Measurements from ENCODE around the gene ROM1. TPM values are rescaled to one million over a fixed set of nuclear protein-coding genes. Genes with fewer than 3 reads are reported as not detected.

The ROM1 gene
- 3.5 to 4.7 TPM (median 4.4 TPM) in 5 replicates for total RNA-seq (2022; extraction: Qiagen RNA extraction)

GRCh38 chr11:62612366-62613290 is at the start of gene ROM1, which contains the start of gene EML3:
ROM1 (plus strand) TSS chr11:62613257; CDS start chr11:62613282, 25 bp downstream.
EML3 (minus strand) TSS chr11:62612775; CDS start chr11:62612457, 318 bp downstream.

GRCh38 chr11:62573592-62574362 is 39.3 kb upstream of the ROM1 start, which contains the start of gene EEF1G:
EEF1G (minus strand) TSS chr11:62573891; CDS start chr11:62573842, 49 bp downstream.

DNA sequence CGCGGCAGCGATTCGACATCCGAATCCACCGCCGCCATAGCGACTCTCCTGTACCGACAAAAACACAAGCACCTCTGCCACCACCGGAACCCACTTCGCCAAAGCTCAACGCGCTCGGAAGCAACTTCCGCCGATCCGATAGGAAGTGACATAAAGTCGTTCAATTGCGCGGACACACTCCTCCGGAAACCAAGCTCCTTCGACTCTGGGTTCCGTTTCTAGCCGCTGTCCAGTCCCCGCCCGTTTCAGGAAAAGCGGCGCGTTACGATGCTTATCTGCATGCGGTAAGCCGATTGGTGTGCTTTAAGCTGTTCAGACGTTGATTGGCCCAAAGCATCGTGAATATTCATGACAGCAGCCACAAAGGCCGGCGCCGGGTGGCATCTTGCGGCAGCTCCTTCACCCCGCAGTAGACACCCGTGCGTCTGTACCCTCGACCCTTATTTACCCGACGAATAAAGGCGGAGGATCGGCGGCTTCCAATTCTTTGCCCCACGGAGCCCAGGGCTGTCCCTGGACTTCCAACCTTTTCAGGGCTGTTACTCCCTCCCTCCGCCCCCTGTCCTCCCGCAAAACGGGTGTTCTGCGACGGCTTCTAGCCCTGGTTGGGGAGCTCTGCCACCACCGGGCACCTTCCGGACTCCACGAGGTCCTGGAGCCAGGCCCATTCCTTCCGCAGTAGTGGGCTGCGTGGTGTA is 21.5 kb upstream of the ROM1 start, which contains the start of gene TUT1:
TUT1 (minus strand) TSS at position 76 of the 698 bp plus-strand sequence; CDS start at position 38, 38 bp downstream.

GRCh38 chr11:62601372-62602140 is 11.5 kb upstream of the ROM1 start, which contains the start of gene MTA2:
MTA2 (minus strand) TSS chr11:62601865; CDS start chr11:62601450, 415 bp downstream.

GRCh38 chr11:62621567-62622470 is 8.8 kb downstream of the ROM1 start, which contains the start of gene B3GAT3:
B3GAT3 (minus strand) TSS chr11:62621986; CDS start chr11:62621947, 39 bp downstream.

DNA sequence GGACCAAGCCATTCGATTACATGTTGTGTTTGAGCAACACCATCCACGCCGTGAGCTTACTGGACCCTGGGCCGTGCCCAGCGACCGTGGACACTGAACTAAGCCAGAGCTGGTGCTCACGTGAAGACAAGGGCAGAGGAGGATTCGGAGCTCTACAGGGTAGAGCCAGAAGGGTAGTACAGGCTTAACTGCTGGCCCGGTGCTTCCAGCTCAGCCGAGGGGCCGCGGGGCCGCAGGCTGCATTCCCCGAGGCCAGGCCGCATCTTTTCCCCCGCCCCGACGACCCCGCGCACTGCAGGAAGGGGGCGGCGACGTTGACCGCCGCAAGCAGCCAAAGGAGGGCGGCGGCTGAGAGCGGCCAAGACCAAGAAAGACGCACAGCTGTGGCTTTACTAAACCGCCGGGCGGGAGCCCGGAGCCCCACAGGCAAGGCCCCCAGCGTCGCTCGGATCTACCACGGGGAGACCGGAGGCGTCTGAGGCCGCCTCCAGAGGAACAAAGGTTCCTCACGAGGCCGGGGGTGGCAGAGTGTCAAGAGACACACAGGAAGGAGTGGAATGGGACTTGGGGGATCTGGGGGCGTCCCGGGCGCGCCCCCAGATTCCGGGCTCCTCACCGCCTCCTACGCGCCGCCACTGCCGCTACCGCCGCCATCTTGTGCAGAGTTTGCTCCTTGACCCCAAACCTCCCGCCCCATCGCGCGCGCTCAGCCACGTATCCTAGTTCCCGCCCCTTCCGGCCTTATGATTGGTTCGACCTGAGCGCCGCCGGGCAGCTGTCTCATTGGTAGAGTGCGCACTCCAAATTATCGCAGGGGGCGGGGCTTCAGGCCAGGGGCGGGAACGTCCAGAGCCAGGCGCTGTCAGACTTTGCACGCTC is 33.1 kb downstream of the ROM1 start, which contains the start of gene GANAB:
GANAB (minus strand) TSS at position 668 of the 879 bp plus-strand sequence; CDS start at position 654, 14 bp downstream.

Other genes with a start within 250 kb of the ROM1 start
- gene SCGB1A1, start 194.2 kb upstream of the ROM1 start, total RNA-seq (2022; extraction: Qiagen RNA extraction) = not detected in 5 replicates
- 308 to 468 TPM (median 395 TPM) in 5 replicates for gene AHNAK, start 66.5 kb upstream of the ROM1 start, total RNA-seq (2022; extraction: Qiagen RNA extraction)
- gene EEF1G, start 39.4 kb upstream of the ROM1 start, total RNA-seq (2022; extraction: Qiagen RNA extraction) = 1,875 to 2,021 TPM (median 1,992 TPM) in 5 replicates
- 15.8 to 17.4 TPM (median 16.7 TPM) in 5 replicates for gene TUT1, start 21.7 kb upstream of the ROM1 start, total RNA-seq (2022; extraction: Qiagen RNA extraction)
- gene MTA2, start 11.4 kb upstream of the ROM1 start, total RNA-seq (2022; extraction: Qiagen RNA extraction) = 84.4 to 102 TPM (median 85.9 TPM) in 5 replicates
- gene EML3, start 482 bp upstream of the ROM1 start, total RNA-seq (2022; extraction: Qiagen RNA extraction) = 19.0 to 23.2 TPM (median 21.8 TPM) in 5 replicates
- gene B3GAT3, start 8.7 kb downstream of the ROM1 start, total RNA-seq (2022; extraction: Qiagen RNA extraction) = 45.9 to 56.9 TPM (median 52.4 TPM) in 5 replicates
- 243 to 305 TPM (median 258 TPM) in 5 replicates for gene GANAB, start 33.4 kb downstream of the ROM1 start, total RNA-seq (2022; extraction: Qiagen RNA extraction)
- 20.6 to 22.8 TPM (median 21.6 TPM) in 5 replicates for gene INTS5, start 40.0 kb downstream of the ROM1 start, total RNA-seq (2022; extraction: Qiagen RNA extraction)
- 115 to 147 TPM (median 128 TPM) in 5 replicates for gene C11orf98, start 52.0 kb downstream of the ROM1 start, total RNA-seq (2022; extraction: Qiagen RNA extraction)
- 8.2 to 15.6 TPM (median 12.8 TPM) in 5 replicates for gene CSKMT, start 52.1 kb downstream of the ROM1 start, total RNA-seq (2022; extraction: Qiagen RNA extraction)
- 22.5 to 36.2 TPM (median 32.9 TPM) in 5 replicates for gene UQCC3, start 58.4 kb downstream of the ROM1 start, total RNA-seq (2022; extraction: Qiagen RNA extraction)
- 3.9 to 5.5 TPM (median 5.2 TPM) in 5 replicates for gene LBHD1, start 59.0 kb downstream of the ROM1 start, total RNA-seq (2022; extraction: Qiagen RNA extraction)
- gene UBXN1, start 65.8 kb downstream of the ROM1 start, total RNA-seq (2022; extraction: Qiagen RNA extraction) = 106 to 120 TPM (median 114 TPM) in 5 replicates
- gene LRRN4CL, start 76.3 kb downstream of the ROM1 start, total RNA-seq (2022; extraction: Qiagen RNA extraction) = 0.07 to 0.13 TPM (median 0.11 TPM) in 4 of 5 replicates, not detected in the other
- gene BSCL2, start 94.2 kb downstream of the ROM1 start, total RNA-seq (2022; extraction: Qiagen RNA extraction) = 63.8 to 87.2 TPM (median 72.5 TPM) in 5 replicates
- gene GNG3, start 94.4 kb downstream of the ROM1 start, total RNA-seq (2022; extraction: Qiagen RNA extraction) = not detected in 5 replicates
- 38.5 to 50.6 TPM (median 40.7 TPM) in 5 replicates for gene HNRNPUL2, start 114.2 kb downstream of the ROM1 start, total RNA-seq (2022; extraction: Qiagen RNA extraction)
- gene TTC9C, start 115.2 kb downstream of the ROM1 start, total RNA-seq (2022; extraction: Qiagen RNA extraction) = 29.2 to 32.7 TPM (median 31.6 TPM) in 5 replicates
- 1.0 to 1.6 TPM (median 1.5 TPM) in 5 replicates for gene ZBTB3, start 140.9 kb downstream of the ROM1 start, total RNA-seq (2022; extraction: Qiagen RNA extraction)
- gene POLR2G, start 148.3 kb downstream of the ROM1 start, total RNA-seq (2022; extraction: Qiagen RNA extraction) = 156 to 190 TPM (median 177 TPM) in 5 replicates
- gene TAF6L, start 158.1 kb downstream of the ROM1 start, total RNA-seq (2022; extraction: Qiagen RNA extraction) = 12.6 to 15.2 TPM (median 13.6 TPM) in 5 replicates
- gene TMEM179B, start 174.1 kb downstream of the ROM1 start, total RNA-seq (2022; extraction: Qiagen RNA extraction) = 64.4 to 93.7 TPM (median 85.8 TPM) in 5 replicates
- 20.1 to 29.2 TPM (median 26.5 TPM) in 5 replicates for gene TMEM223, start 178.7 kb downstream of the ROM1 start, total RNA-seq (2022; extraction: Qiagen RNA extraction)
- 47.7 to 51.9 TPM (median 49.5 TPM) in 5 replicates for gene NXF1, start 192.2 kb downstream of the ROM1 start, total RNA-seq (2022; extraction: Qiagen RNA extraction)
- 19.0 to 25.5 TPM (median 24.6 TPM) in 5 replicates for gene STX5, start 218.8 kb downstream of the ROM1 start, total RNA-seq (2022; extraction: Qiagen RNA extraction)
- gene TEX54, start 219.6 kb downstream of the ROM1 start, total RNA-seq (2022; extraction: Qiagen RNA extraction) = not detected in 5 replicates
- gene WDR74, start 226.3 kb downstream of the ROM1 start, total RNA-seq (2022; extraction: Qiagen RNA extraction) = 74.2 to 79.9 TPM (median 78.7 TPM) in 5 replicates